NCI-H1694 (cell line): ENCODE data around the gene XKR7.

ENCODE experiments used
- DNase-seq: peaks from one replicate; lab custom pipeline; 2025; lab: John Stamatoyannopoulos, UW

The XKR7 gene

GRCh38 chr20:31979713-31980426 lies 11.9 kb downstream of the XKR7 start:
- no peak for DNase-seq

- DNase-seq, result no peak
These were observed 13.8 kb downstream of the XKR7 start for GRCh38 chr20:31981784-31982183.

- peak; percentile 80 for DNase-seq
These were observed 17.1 kb downstream of the XKR7 start for GRCh38 chr20:31984981-31985471.

GRCh38 chr20:31987744-31988143 lies 19.8 kb downstream of the XKR7 start:
- no peak for DNase-seq

GRCh38 chr20:31988430-31989015 lies 20.6 kb downstream of the XKR7 start:
- DNase-seq, result no peak

GRCh38 chr20:31989030-31989645 lies 21.2 kb downstream of the XKR7 start:
- no peak for DNase-seq

GRCh38 chr20:31990641-31991338 lies 22.8 kb downstream of the XKR7 start:
- DNase-seq, result peak; percentile 86

GRCh38 chr20:31991339-31991705 lies 23.4 kb downstream of the XKR7 start:
- no peak for DNase-seq

GRCh38 chr20:31992086-31992485 lies 24.1 kb downstream of the XKR7 start:
- DNase-seq, result no peak

- no peak for DNase-seq
These were observed 29.0 kb downstream of the XKR7 start for GRCh38 chr20:31996996-31997395.

GRCh38 chr20:31998246-31998645 lies 30.3 kb downstream of the XKR7 start:
- DNase-seq, result no peak

- no peak for DNase-seq
These were observed 35.4 kb downstream of the XKR7 start for GRCh38 chr20:32003325-32003724.

- DNase-seq, result no peak
These were observed 37.0 kb downstream of the XKR7 start for GRCh38 chr20:32004963-32005362.

GRCh38 chr20:32006053-32006452 lies 38.1 kb downstream of the XKR7 start:
- no peak for DNase-seq

GRCh38 chr20:32006841-32007786 lies 39.2 kb downstream of the XKR7 start:
- DNase-seq, result no peak

GRCh38 chr20:32007787-32008616 lies 40.1 kb downstream of the XKR7 start:
- no peak for DNase-seq

GRCh38 chr20:32009564-32009963 lies 41.6 kb downstream of the XKR7 start:
- DNase-seq, result no peak

- no peak for DNase-seq
These were observed 42.1 kb downstream of the XKR7 start, which contains the start of gene CCM2L for GRCh38 chr20:32010101-32010500. Gene CCM2L (plus strand): TSS chr20:32010438. CDS start chr20:32010455, 17 bp downstream.

- DNase-seq, result no peak
These were observed 42.7 kb downstream of the XKR7 start for GRCh38 chr20:32010666-32011065.

GRCh38 chr20:32012159-32012688 lies 44.3 kb downstream of the XKR7 start:
- DNase-seq, result no peak
